Neuronal stem cell (in vitro differentiated cells): ENCODE data around the gene ADSS1.

Experiments
- DNase-seq: peaks from one replicate; pipeline ENCODE4 v3.0.0-alpha.2; 2013; ENCODE audit warnings: low spot score
- H2AFZ ChIP-seq: one replicate; pipeline ENCODE4 v1.6.1; 2013; ENCODE audit warnings: mild to moderate bottlenecking, low read length, inconsistent platforms
- H2AK5ac ChIP-seq: 2 replicates; pipeline ENCODE4 v1.6.1; 2013; ENCODE audit warnings: low read depth, mild to moderate bottlenecking, inconsistent platforms, low read length, moderate library complexity, mixed read lengths
- H2BK120ac ChIP-seq: 2 replicates; pipeline ENCODE4 v1.6.1; 2013; ENCODE audit warnings: low read depth, mild to moderate bottlenecking, inconsistent platforms, low read length, moderate library complexity, mixed read lengths
- H2BK12ac ChIP-seq: one replicate; pipeline ENCODE4 v1.6.1; 2013; ENCODE audit warnings: low read length, inconsistent platforms
- H2BK15ac ChIP-seq: 2 replicates; pipeline ENCODE4 v1.6.1; 2013; ENCODE audit warnings: mild to moderate bottlenecking, low read length, inconsistent platforms, mixed read lengths
- H2BK5ac ChIP-seq: one replicate; pipeline ENCODE4 v1.6.1; 2013; ENCODE audit warnings: inconsistent platforms, mild to moderate bottlenecking, low read length, moderate library complexity
- H3K14ac ChIP-seq: one replicate; pipeline ENCODE4 v1.6.1; 2013; ENCODE audit warnings: low read length, inconsistent platforms
- H3K18ac ChIP-seq: 2 replicates; pipeline ENCODE4 v1.6.1; 2013; ENCODE audit warnings: low read length, inconsistent platforms
- H3K23ac ChIP-seq: 2 replicates; pipeline ENCODE4 v1.6.1; 2013; ENCODE audit warnings: low read depth, mild to moderate bottlenecking, mixed read lengths, low read length, inconsistent platforms; ENCODE audit not compliant: poor library complexity
- H3K27ac ChIP-seq: replicated peaks from 3 replicates; pipeline ENCODE4 v1.5.1; 2013; ENCODE audit warnings: low read length, inconsistent platforms
- H3K27me3 ChIP-seq, 3 experiments: 2 replicates each; pipeline ENCODE4 v1.6.1; 2013; ENCODE audit warnings: low read length in 3 of 3, mild to moderate bottlenecking in 2 of 3, inconsistent platforms in 1 of 3, low read depth in 1 of 3, mixed read lengths in 1 of 3, moderate library complexity in 1 of 3; ENCODE audit not compliant: control insufficient read depth in 3 of 3, insufficient read depth in 3 of 3
- H3K36me3 ChIP-seq, 2 donors: replicated peaks in 1 of 2; 2 replicates each; pipeline ENCODE4 v1.6.1; 2013; ENCODE audit warnings: low read length in 2 of 2; ENCODE audit not compliant: control insufficient read depth in 2 of 2, insufficient read depth in 2 of 2
- H3K4ac ChIP-seq: 2 replicates; pipeline ENCODE4 v1.6.1; 2013; ENCODE audit warnings: inconsistent platforms, mild to moderate bottlenecking, low read length, moderate library complexity
- H3K4me1 ChIP-seq, 2 donors: 1 replicate in 1 of 2; 2 replicates in 1 of 2; pipeline ENCODE4 v1.6.1; 2013; ENCODE audit warnings: low read length in 2 of 2, low read depth in 1 of 2; ENCODE audit not compliant: control insufficient read depth in 2 of 2, insufficient read depth in 1 of 2
- H3K4me2 ChIP-seq: one replicate; pipeline ENCODE4 v1.6.1; 2013; ENCODE audit warnings: mild to moderate bottlenecking, low read length, inconsistent platforms; ENCODE audit not compliant: insufficient read depth, poor library complexity, severe bottlenecking
- H3K4me3 ChIP-seq, 2 donors: 2 replicates each; pipeline ENCODE4 v1.5.1; 2013; ENCODE audit warnings: low read length in 2 of 2, mild to moderate bottlenecking in 2 of 2, inconsistent platforms in 1 of 2, moderate library complexity in 1 of 2
- H3K79me1 ChIP-seq: one replicate; pipeline ENCODE4 v1.6.1; 2013; ENCODE audit warnings: low read depth, mild to moderate bottlenecking, inconsistent platforms, low read length, moderate library complexity
- H3K9ac ChIP-seq: one replicate; pipeline ENCODE4 v1.6.1; 2013; ENCODE audit warnings: mild to moderate bottlenecking, low read depth, low read length, inconsistent platforms; ENCODE audit not compliant: poor library complexity
- H3K9me3 ChIP-seq, 2 donors: replicated peaks in 1 of 2; 2 replicates each; pipeline versions ENCODE3 to v1.6.1; 2013; ENCODE audit warnings: low read length in 2 of 2, mild to moderate bottlenecking in 2 of 2, inconsistent platforms in 1 of 2, low read depth in 1 of 2, mixed read lengths in 1 of 2, moderate library complexity in 1 of 2; ENCODE audit not compliant: control insufficient read depth in 2 of 2, insufficient read depth in 1 of 2
- H4K8ac ChIP-seq: one replicate; pipeline ENCODE4 v1.6.1; 2013; ENCODE audit warnings: low read depth, mild to moderate bottlenecking, inconsistent platforms, low read length, moderate library complexity
- H4K91ac ChIP-seq: one replicate; pipeline ENCODE4 v1.6.1; 2013; ENCODE audit warnings: low read length, low read depth, mild to moderate bottlenecking, inconsistent platforms; ENCODE audit not compliant: poor library complexity
- WGBS, 2 donors: extraction: QIAGEN DNeasy Blood & Tissue Kit; methylation state at CpG; one replicate each; pipeline ENCODE4 v1.1.7; 2013; ENCODE audit warnings: missing lambda C conversion rate in 2 of 2, mixed read lengths in 1 of 2; ENCODE audit not compliant: insufficient read length in 2 of 2, insufficient replicate concordance in 1 of 2; ENCODE audit errors: extremely low coverage in 2 of 2; 5-methylcytosine and 5-hydroxymethylcytosine counted together

The ADSS1 gene

DNA sequence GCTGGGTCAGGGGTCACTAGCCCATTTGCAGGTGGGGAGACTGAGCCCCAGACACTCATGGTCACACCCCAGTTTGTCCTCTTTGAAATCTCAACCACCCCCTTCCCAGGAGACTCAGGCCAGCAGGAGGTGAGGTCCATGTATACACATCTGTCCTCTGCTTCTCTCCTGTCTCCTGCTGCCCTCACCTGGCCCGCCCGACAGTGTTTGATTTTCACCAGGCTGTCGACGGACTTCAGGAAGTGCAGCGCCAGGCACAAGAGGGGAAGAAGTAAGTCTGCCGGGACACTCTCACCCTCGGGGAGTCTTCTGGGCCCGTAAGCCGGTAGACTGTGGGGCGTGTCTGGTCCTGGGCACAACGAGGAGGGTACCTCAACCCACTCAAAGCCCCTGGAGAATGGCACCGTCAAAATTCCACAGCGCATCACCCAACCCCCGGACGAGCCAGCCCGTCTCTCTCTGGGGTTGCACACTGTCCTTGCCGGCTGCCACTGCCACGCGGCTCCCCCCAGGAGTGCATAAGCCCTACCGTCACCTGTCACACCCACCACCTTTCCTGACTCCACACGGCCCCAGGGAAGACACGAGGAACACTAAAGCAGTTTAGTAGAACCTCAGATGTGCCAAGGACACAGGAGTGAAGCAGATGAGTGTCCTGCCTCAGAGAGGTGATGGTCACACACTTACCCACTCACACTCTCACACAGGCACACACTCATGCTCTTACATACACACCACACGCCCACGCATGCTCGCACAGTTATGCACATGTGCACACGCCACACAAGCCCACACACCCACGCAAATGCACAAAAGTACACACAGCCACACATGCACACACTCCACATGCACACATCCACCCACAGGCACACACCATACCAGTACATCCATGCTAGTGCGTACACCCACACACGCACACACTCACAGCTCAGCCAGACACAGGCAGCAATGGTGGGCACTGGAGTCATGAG lies 15.8 kb downstream of the ADSS1 start:
- Histone ChIP-seq H3K36me3 (peaks cover 3 to 12% of the 10 kb centered on the region in 2 donors), H2BK15ac (no peak overlapping the region), H3K14ac (peak overlapping the region; percentile 84), H4K8ac (no peak overlapping the region), H4K91ac (peak overlapping the region; percentile 79), H2AFZ (no peak overlapping the region), H3K4ac (peak overlapping the region; percentile 93), H2BK12ac (peak overlapping the region; percentile 73), H3K27me3 (no peaks in the 10 kb centered on the region), H3K4me3 (peak overlapping the region in 1 of 2 donors; percentile 56), H2AK5ac (peak overlapping the region; percentile 89), H3K18ac (no peak overlapping the region), H2BK120ac (no peak overlapping the region), H3K79me1 (peaks cover 3% of the 10 kb centered on the region), H3K27ac (no peak overlapping the region), H3K23ac (peak overlapping the region; percentile 97), H2BK5ac (no peak overlapping the region), H3K4me1 (peaks cover 14 to 23% of the 10 kb centered on the region in 2 donors), H3K9ac (peak overlapping the region; percentile 63), H3K9me3 (peaks cover 0 to 3% of the 10 kb centered on the region in 2 donors), H3K4me2 (no peak overlapping the region)
- WGBS, 2 donors, result no CpG with 5 or more reads among the region's 29 CpGs
- DNase-seq, result no peak

DNA sequence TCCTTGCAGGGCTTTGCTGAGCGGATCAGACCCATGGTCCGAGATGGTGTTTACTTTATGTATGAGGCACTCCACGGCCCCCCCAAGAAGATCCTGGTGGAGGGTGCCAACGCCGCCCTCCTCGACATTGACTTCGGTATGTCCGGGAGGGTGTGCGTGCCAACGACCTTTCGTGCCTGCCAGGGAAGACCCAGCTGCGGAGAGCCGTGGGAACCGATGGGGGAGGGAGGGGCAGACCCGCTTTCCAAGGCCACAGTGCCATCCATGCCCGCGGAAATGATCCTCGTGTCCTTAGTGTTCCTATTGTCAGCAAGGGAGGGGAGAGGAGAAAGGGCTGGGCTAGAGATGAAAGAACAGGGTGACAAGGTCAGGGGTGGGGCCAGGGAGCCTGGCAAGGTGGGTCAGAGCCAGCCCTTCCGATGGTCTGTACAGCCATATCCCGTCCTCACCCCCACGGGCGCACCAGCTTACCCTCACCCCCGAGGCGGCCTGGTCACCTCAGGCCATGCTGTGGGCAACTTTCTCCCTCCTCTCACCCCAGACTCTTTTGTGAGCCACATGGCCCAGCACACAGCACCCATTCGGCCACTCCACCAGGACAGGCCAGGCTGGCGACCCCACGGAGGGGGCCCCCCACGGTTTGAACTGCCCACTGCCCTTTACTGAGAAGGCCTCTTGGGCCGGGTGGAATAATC lies 17.2 kb downstream of the ADSS1 start:
- WGBS, 2 donors, result no CpG with 5 or more reads among the region's 29 CpGs
- H2BK120ac ChIP-seq, result no peak overlapping the region
- H3K4me2 ChIP-seq, result no peak overlapping the region
- no peaks in the 10 kb centered on the region for H3K27me3 ChIP-seq
- no peak overlapping the region for H3K27ac ChIP-seq
- H3K9ac ChIP-seq, result peak overlapping the region; percentile 21
- no peak overlapping the region for H3K4me3 ChIP-seq
- no peak for DNase-seq
- H3K4ac ChIP-seq, result no peak overlapping the region
- peaks cover 8 to 21% of the 10 kb centered on the region in 2 donors for H3K4me1 ChIP-seq
- no peak overlapping the region for H2AK5ac ChIP-seq
- H4K91ac ChIP-seq, result no peak overlapping the region
- peaks cover 6 to 14% of the 10 kb centered on the region in 2 donors for H3K36me3 ChIP-seq
- peaks cover 0 to 3% of the 10 kb centered on the region in 2 donors for H3K9me3 ChIP-seq
- peak overlapping the region; percentile 20 for H3K23ac ChIP-seq
- H3K79me1 ChIP-seq, result peaks cover 3% of the 10 kb centered on the region
- no peak overlapping the region for H3K14ac ChIP-seq
- H4K8ac ChIP-seq, result no peak overlapping the region
- no peak overlapping the region for H2BK12ac ChIP-seq
- H2BK5ac ChIP-seq, result no peak overlapping the region
- H2BK15ac ChIP-seq, result peak overlapping the region; percentile 33
- H2AFZ ChIP-seq, result no peak overlapping the region
- peak overlapping the region; percentile 19 for H3K18ac ChIP-seq

DNA sequence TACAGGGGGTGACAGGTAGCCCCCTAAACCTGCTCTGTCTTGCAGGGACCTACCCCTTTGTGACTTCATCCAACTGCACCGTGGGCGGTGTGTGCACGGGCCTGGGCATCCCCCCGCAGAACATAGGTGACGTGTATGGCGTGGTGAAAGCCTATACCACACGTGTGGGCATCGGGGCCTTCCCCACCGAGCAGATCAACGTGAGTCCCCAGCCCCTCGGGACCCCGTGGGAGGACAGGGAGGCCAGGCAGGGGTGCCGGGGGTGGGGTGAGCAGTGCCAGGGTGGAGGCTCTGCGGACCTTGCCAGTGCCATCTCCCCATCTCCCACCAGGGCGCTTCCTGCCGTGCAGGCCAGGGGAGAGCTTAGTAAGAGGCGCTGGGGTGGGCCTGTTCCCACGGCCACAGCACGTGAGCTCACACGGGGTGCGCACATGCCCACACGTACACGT lies 17.8 kb downstream of the ADSS1 start:
- H3K4me3 ChIP-seq, result peak overlapping the region in 1 of 2 donors; percentile 35
- H2BK120ac ChIP-seq, result no peak overlapping the region
- peaks cover 6 to 14% of the 10 kb centered on the region in 2 donors for H3K36me3 ChIP-seq
- no peak overlapping the region for H2BK15ac ChIP-seq
- no peak overlapping the region for H3K14ac ChIP-seq
- peak overlapping the region; percentile 73 for H2BK12ac ChIP-seq
- no peak overlapping the region for H3K27ac ChIP-seq
- no peak overlapping the region for H4K8ac ChIP-seq
- no peak overlapping the region for H2AFZ ChIP-seq
- no peak for DNase-seq
- peak overlapping the region; percentile 71 for H3K18ac ChIP-seq
- peaks cover 7 to 20% of the 10 kb centered on the region in 2 donors for H3K4me1 ChIP-seq
- peak overlapping the region; percentile 78 for H3K23ac ChIP-seq
- H2AK5ac ChIP-seq, result peak overlapping the region; percentile 84
- no peak overlapping the region for H3K4me2 ChIP-seq
- H3K79me1 ChIP-seq, result peaks cover 3% of the 10 kb centered on the region
- H2BK5ac ChIP-seq, result peak overlapping the region; percentile 36
- H3K9ac ChIP-seq, result peak overlapping the region; percentile 77
- H3K9me3 ChIP-seq, result peaks cover 0 to 3% of the 10 kb centered on the region in 2 donors
- no peaks in the 10 kb centered on the region for H3K27me3 ChIP-seq
- WGBS, 2 donors, result no CpG with 5 or more reads among the region's 23 CpGs
- no peak overlapping the region for H3K4ac ChIP-seq
- H4K91ac ChIP-seq, result no peak overlapping the region
